ENCODE results near the gene SCAPER.
"Not testable (repeated sequence)": the region's sequence is repeated elsewhere in the genome, so short reads cannot be mapped to it uniquely, and the experiment has no call there.

Gene SCAPER

DNA sequence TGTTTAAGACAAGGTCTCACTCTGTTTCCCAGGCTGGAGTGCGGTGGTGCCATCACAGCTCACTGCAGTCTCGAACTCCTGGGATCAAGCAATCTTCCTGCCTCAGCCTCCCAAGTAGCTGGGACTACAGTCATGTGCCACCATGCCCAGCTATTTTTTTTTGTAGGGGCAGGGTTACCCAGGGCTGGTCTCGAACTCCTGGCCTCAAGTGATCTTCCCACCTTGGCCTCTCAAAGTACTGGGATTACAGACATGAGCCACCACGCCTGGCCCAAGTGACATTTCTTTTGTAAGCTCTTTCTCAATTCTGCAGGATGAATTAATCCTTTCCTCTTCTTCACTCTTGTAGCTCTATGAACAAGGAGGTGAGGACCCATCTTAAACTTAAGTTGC is 592.0 kb downstream of the SCAPER start:
- DNase-seq (ENCODE audit: low read depth) = not testable (repeated sequence)

DNA sequence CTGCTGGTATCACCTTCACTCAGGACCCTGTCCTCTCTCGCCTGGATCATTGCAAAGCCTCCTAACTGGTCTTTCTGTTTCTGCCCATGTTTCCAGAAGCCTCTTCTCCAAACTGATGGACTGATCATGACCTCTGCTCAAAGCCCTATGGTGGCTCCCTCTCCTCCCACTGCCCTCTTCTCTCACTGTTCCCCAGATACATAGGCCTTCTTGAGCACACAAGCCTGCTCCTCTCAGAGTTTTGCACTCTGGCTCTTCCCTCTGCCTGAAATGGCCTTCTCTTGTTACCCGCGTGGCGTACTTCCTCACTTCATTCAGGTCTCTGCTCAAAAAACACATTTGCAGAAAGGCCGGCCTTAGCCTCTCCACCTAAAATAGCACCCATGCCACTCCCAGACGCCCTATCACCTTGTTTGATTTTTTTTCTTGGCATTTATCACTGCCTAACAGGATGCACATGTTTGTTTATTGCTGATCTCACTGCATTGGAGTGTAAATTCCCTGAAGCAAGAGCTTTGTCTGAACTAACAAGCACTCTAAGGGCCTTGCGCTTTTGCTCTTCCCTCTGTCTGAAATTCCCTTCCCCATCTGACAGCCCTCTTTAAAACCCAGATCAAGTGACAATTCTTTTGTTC is 592.5 kb downstream of the SCAPER start:
- no peak for DNase-seq (ENCODE audit: low read depth)

DNA sequence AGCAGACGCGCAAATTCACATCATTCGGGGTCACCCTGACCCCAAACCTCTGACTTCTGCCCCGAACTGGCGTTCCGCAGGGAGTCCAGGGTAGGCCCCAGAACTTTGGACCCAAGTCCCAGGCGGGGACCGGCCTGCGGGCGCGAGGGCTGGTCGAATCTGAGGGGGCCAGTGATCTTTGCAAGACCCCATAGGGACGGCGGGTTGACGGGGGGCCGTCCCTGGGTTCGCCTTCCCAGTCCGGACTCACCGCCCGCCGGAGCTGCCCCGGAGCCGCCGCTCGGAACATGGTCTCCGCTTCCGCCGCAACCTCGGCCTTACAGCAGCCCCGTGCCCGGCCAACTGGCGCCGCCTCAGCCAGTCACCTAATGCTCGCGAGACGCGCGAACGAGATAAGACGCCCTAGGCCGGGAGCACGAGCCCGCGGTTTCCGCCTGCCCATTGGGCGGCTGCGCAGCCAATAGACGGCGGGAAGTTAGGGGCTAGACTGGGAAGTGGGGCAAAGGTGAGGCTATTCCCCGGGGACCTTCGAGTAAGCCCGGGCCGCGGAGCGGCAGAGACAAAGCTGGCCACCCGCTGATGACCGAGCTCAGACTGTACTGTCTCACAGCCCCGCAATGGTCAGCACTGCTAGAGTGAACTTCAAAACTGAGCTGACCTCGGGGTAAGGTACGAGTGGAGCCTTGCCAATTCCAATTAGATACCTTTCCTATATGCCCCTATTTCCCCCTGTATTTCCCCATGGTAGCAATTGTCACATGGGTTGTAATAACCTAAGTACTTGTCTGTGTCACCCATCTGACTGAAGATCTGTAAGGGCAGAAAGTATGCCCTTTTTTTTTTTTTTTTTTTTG is 593.8 kb downstream of the SCAPER start, which contains the start of gene ETFA:
ETFA (minus strand) TSS at position 370 of the 854 bp plus-strand sequence; CDS start at position 289, 81 bp downstream.
- peak; percentile 79 for DNase-seq (ENCODE audit: low read depth)

GRCh38 chr15:76310475-76311099 is 594.6 kb downstream of the SCAPER start:
- DNase-seq (ENCODE audit: low read depth) = no peak

- no peak for DNase-seq (ENCODE audit: low read depth)
Observed at GRCh38 chr15:76309601-76310330, 595.4 kb downstream of the SCAPER start.

- no peak for DNase-seq (ENCODE audit: low read depth)
Observed at GRCh38 chr15:76303909-76304308, 601.2 kb downstream of the SCAPER start.

- no peak for DNase-seq (ENCODE audit: low read depth)
Observed at GRCh38 chr15:76299786-76300185, 605.4 kb downstream of the SCAPER start.

GRCh38 chr15:76298986-76299385 is 606.2 kb downstream of the SCAPER start:
- no peak for DNase-seq (ENCODE audit: low read depth)

DNA sequence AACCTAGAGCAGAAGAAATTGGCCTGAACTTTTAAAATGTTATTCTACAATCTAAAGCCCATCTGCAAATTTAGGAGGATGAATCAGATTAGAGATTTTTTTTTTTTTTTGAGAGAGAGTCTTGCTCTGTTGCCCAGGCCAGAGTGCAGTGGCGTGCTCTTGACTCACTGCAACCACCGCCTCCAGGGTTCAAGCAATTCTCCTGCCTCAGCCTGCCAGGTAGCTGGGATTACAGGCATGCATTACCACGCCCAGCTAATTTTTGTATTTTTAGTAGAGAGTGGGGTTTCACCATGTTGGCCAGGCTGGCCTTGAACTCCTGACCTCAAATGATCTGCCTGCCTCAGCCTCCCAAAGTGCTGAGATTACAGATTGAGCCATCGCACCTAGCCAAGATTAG is 607.2 kb downstream of the SCAPER start:
- DNase-seq (ENCODE audit: low read depth) = not testable (repeated sequence)
